ENCODE data around the gene ANKRD36C.
"Not testable (repeated sequence)": the region's sequence is repeated elsewhere in the genome, so short reads cannot be mapped to it uniquely, and the experiment has no call there.

DNA sequence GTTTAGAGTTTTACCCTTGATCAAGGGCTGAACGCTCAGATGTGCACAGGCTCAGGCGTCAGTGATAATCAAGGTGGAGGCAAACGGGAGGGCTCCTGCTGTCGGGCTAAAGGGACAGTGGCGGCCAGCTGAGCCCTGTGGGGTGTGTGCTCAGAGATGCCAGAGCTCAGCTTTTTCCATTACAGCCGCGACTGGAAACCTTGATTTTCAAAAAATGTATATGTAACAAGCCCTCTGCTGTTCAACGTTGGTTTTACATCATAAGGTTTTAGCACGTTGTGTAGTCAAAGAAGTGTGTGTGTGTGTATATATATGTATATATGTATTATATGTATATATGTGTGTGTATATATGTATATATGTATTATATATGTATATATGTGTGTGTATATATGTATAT, 201.4 kb downstream of the ANKRD36C start:
- TF ChIP-seq POLR2A, CTCF (IDR thresholded peaks at IDR 0.05): not testable (repeated sequence)

All from adrenal gland (tissue), 5 donors.